ENCODE data around the gene ANXA1. TPM values are rescaled to one million over a fixed set of nuclear protein-coding genes. Genes with fewer than 3 reads are reported as not detected.

Gene ANXA1, protein sequence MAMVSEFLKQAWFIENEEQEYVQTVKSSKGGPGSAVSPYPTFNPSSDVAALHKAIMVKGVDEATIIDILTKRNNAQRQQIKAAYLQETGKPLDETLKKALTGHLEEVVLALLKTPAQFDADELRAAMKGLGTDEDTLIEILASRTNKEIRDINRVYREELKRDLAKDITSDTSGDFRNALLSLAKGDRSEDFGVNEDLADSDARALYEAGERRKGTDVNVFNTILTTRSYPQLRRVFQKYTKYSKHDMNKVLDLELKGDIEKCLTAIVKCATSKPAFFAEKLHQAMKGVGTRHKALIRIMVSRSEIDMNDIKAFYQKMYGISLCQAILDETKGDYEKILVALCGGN
- total RNA-seq, result 209 and 269 TPM in 2 replicates

DNA sequence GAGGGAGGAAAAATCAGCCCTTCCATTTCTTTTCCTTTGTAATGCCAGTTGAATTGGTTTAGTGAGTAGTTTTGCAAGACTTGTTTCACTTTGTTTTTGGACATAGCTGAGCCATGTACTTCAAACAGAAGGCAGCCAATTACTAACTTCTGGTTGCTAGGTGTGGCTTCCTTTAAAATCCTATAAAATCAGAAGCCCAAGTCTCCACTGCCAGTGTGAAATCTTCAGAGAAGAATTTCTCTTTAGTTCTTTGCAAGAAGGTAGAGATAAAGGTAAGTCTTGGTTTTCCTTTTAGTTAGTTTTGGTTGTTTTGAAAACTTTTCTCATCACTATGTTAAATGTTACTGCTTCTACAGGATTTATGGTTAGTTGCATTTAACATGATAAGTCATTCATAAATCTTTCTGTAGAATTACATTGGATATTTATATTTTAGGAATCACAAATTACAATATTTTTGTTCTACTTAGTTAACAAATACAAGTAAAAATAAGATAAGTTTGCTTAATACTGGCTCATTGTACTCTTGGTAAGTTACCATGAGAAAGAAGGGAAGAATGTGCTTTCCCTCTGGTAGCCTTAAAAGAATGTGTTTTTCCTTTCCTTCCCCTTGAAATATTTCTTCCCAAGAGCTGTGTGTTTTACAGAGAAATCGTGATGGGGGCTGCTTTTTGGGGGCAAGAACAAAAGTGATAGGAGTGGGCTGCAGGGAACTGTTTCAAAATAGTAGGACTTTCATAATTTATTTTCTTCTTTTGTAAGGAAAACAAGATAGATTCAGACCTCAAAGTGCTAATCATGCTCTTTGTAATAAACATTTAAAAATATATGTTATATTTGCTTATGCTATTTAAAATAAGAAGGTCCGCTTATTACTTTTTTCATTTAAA, at the start of gene ANXA1:
TSS of gene ANXA1 (plus strand) at position 213 of the 890 bp plus-strand sequence. CDS start 6,671 bp downstream, outside the sequence.

Other genes starting within 250 kb of the ANXA1 start
- gene ALDH1A1, start 198.8 kb upstream of the ANXA1 start, total RNA-seq, result 0.33 and 16.0 TPM in 2 replicates

Data from mesangial cell (primary cell).